IPS DF 6.9 (cell line): ENCODE results near the gene SIVA1.

Experiments
- DNase-seq: peaks from one replicate; pipeline ENCODE4 v3.0.0-alpha.2; 2013; ENCODE audit warnings: low read depth, low spot score
- H3K27ac ChIP-seq: one replicate; pipeline ENCODE4 v1.5.1; 2013; ENCODE audit warnings: low read length, control low read depth
- H3K27me3 ChIP-seq: 2 replicates; pipeline ENCODE4 v1.6.1; 2013; ENCODE audit warnings: mild to moderate bottlenecking, low read length; ENCODE audit not compliant: control insufficient read depth, insufficient read depth
- H3K36me3 ChIP-seq: 2 replicates; pipeline ENCODE4 v1.6.1; 2013; ENCODE audit warnings: low read length; ENCODE audit not compliant: control insufficient read depth, insufficient read depth
- H3K4me1 ChIP-seq: 2 replicates; pipeline ENCODE4 v1.6.1; 2013; ENCODE audit warnings: low read length; ENCODE audit not compliant: control insufficient read depth, insufficient read depth
- H3K4me3 ChIP-seq: 2 replicates; pipeline ENCODE4 v1.5.1; 2013; ENCODE audit warnings: mild to moderate bottlenecking, low read length
- H3K9me3 ChIP-seq: 2 replicates; pipeline ENCODE4 v1.6.1; 2013; ENCODE audit warnings: low read length, inconsistent platforms; ENCODE audit not compliant: control insufficient read depth, insufficient read depth
- WGBS: extraction: QIAGEN DNeasy Blood & Tissue Kit; methylation state at CpG from one replicate; pipeline ENCODE4 v1.1.7; 2013; ENCODE audit warnings: mixed read lengths, missing lambda C conversion rate; ENCODE audit not compliant: insufficient read length, insufficient coverage; 5-methylcytosine and 5-hydroxymethylcytosine counted together

The SIVA1 gene

GRCh38 chr14:104751539-104752422 is 1.2 kb upstream of the SIVA1 start:
- no peak for DNase-seq
- no CpG with 5 or more reads among the region's 90 CpGs for WGBS
- peaks cover 5% of the 10 kb centered on the region; the same call in 1 of the 2 replicates for H3K4me1 ChIP-seq

GRCh38 chr14:104752423-104752734 is 568 bp upstream of the SIVA1 start:
- Histone ChIP-seq H3K4me1 (peaks cover 5% of the 10 kb centered on the region; the same call in 1 of the 2 replicates), H3K9me3 (no peaks in the 10 kb centered on the region), H3K27me3 (no peaks in the 10 kb centered on the region), H3K4me3 (peak overlapping the region; percentile 26; the same call in 1 of the 2 replicates), H3K27ac (no peak overlapping the region), H3K36me3 (peaks cover 23% of the 10 kb centered on the region)
- no CpG with 5 or more reads among the region's 21 CpGs for WGBS
- no peak for DNase-seq

More at GRCh38 chr14:104751539-104752422, 1.2 kb upstream of the SIVA1 start:
- Histone ChIP-seq H3K9me3 (no peaks in the 10 kb centered on the region), H3K4me3 (peak overlapping the region; percentile 26; the same call in 1 of the 2 replicates), H3K27ac (no peak overlapping the region), H3K36me3 (peaks cover 17% of the 10 kb centered on the region), H3K27me3 (no peaks in the 10 kb centered on the region)

GRCh38 chr14:104753528-104754212 is 723 bp downstream of the SIVA1 start:
- peak overlapping the region; percentile 99 for H3K4me3 ChIP-seq
- peaks cover 5% of the 10 kb centered on the region; the same call in 1 of the 2 replicates for H3K4me1 ChIP-seq
- H3K36me3 ChIP-seq: peaks cover 32% of the 10 kb centered on the region
- DNase-seq: no peak
- H3K9me3 ChIP-seq: no peaks in the 10 kb centered on the region
- no peak overlapping the region for H3K27ac ChIP-seq
- no CpG with 5 or more reads among the region's 30 CpGs for WGBS
- H3K27me3 ChIP-seq: no peaks in the 10 kb centered on the region

- no CpG with 5 or more reads among the region's 13 CpGs for WGBS
- no peak for DNase-seq
- H3K4me1 ChIP-seq: peaks cover 5% of the 10 kb centered on the region; the same call in 1 of the 2 replicates
Observed at GRCh38 chr14:104754213-104754851, 1.4 kb downstream of the SIVA1 start.

GRCh38 chr14:104755621-104756020 is 2.7 kb downstream of the SIVA1 start:
- H3K27me3 ChIP-seq: no peaks in the 10 kb centered on the region
- peaks cover 38% of the 10 kb centered on the region for H3K36me3 ChIP-seq
- no peak overlapping the region for H3K27ac ChIP-seq
- peaks cover 5% of the 10 kb centered on the region; the same call in 1 of the 2 replicates for H3K4me1 ChIP-seq
- DNase-seq: no peak
- H3K9me3 ChIP-seq: no peaks in the 10 kb centered on the region
- H3K4me3 ChIP-seq: no peak overlapping the region
- no CpG with 5 or more reads among the region's 11 CpGs for WGBS

More at GRCh38 chr14:104754213-104754851, 1.4 kb downstream of the SIVA1 start:
- Histone ChIP-seq H3K27me3 (no peaks in the 10 kb centered on the region), H3K36me3 (peaks cover 35% of the 10 kb centered on the region), H3K9me3 (no peaks in the 10 kb centered on the region), H3K4me3 (no peak overlapping the region; the same call in 1 of the 2 replicates), H3K27ac (no peak overlapping the region)

GRCh38 chr14:104756477-104757237 is 3.7 kb downstream of the SIVA1 start:
- Histone ChIP-seq H3K9me3 (no peaks in the 10 kb centered on the region), H3K27ac (no peak overlapping the region), H3K4me1 (peaks cover 5% of the 10 kb centered on the region; the same call in 1 of the 2 replicates), H3K4me3 (no peak overlapping the region), H3K27me3 (no peaks in the 10 kb centered on the region), H3K36me3 (peaks cover 38% of the 10 kb centered on the region)
- no peak for DNase-seq
- no CpG with 5 or more reads among the region's 27 CpGs for WGBS

- no peaks in the 10 kb centered on the region for H3K9me3 ChIP-seq
Observed at GRCh38 chr14:104757238-104757585, 4.3 kb downstream of the SIVA1 start.

GRCh38 chr14:104757681-104758392 is 4.9 kb downstream of the SIVA1 start:
- DNase-seq: no peak
- H3K4me1 ChIP-seq: peaks cover 5% of the 10 kb centered on the region; the same call in 1 of the 2 replicates
- no peak overlapping the region for H3K27ac ChIP-seq
- peaks cover 38% of the 10 kb centered on the region for H3K36me3 ChIP-seq
- no CpG with 5 or more reads among the region's 19 CpGs for WGBS
- no peaks in the 10 kb centered on the region for H3K27me3 ChIP-seq
- H3K4me3 ChIP-seq: peak overlapping the region; percentile 1; the same call in 1 of the 2 replicates
- H3K9me3 ChIP-seq: no peaks in the 10 kb centered on the region

More at GRCh38 chr14:104757238-104757585, 4.3 kb downstream of the SIVA1 start:
- no peaks in the 10 kb centered on the region for H3K27me3 ChIP-seq
- H3K4me3 ChIP-seq: no peak overlapping the region
- peaks cover 5% of the 10 kb centered on the region; the same call in 1 of the 2 replicates for H3K4me1 ChIP-seq
- no CpG with 5 or more reads among the region's 10 CpGs for WGBS
- no peak for DNase-seq
- H3K36me3 ChIP-seq: peaks cover 38% of the 10 kb centered on the region
- H3K27ac ChIP-seq: no peak overlapping the region
